Right ventricle myocardium inferior (tissue), 1 donor: ENCODE results near the gene DGLUCY. TPM values are rescaled to one million over a fixed set of nuclear protein-coding genes. Genes with fewer than 3 reads are reported as not detected.
"Not testable (repeated sequence)": the region's sequence is repeated elsewhere in the genome, so short reads cannot be mapped to it uniquely, and the experiment has no call there.

Experiments used
- ATAC-seq: fragments of 200-7000 bp; cut with Tn5 transposase; one replicate; pipeline ENCODE4 v1.9.1; 2020; ENCODE audit warnings: mild to moderate bottlenecking, moderate library complexity
- DNase-seq: peaks from one replicate; pipeline ENCODE4 v3.0.0; 2021; ENCODE audit errors: missing footprints
- intact Hi-C: fragments of 100-400 bp; cut with DNase I; formaldehyde crosslinking; loops from one replicate; pipeline ENCODE4 v1.11.0; 2022
- total RNA-seq: library from RNA; stranded (reverse); fragmentation: NEBNext Ultra II Directional; extraction: Animal tissue kit (Norgen Biotek cat#: 25700); gene quantifications from one replicate; pipeline ENCODE4 v1.2.1, GENCODE V29; 2021
- donor health status: DM: no; HTN: yes; CAD: no; lungs with severe emphysema.

Gene DGLUCY
- total RNA-seq, 1 donor from 2014 or later = 202 TPM

- DNase-seq (no peak), ATAC-seq (no peak)
- intact Hi-C loops = no loop called here
Observed at GRCh38 chr14:91184559-91184958, 70.7 kb downstream of the DGLUCY start.

GRCh38 chr14:91185721-91186120 lies 71.8 kb downstream of the DGLUCY start:
- intact Hi-C loops = no loop called here
- no peak for DNase-seq
- no peak for ATAC-seq

GRCh38 chr14:91186515-91187066 lies 72.7 kb downstream of the DGLUCY start:
- DNase-seq = no peak
- ATAC-seq = no peak
- intact Hi-C loops = no loop called here

- ATAC-seq (no peak), DNase-seq (no peak)
- intact Hi-C loops = no loop called here
Observed at GRCh38 chr14:91187271-91187670, 73.4 kb downstream of the DGLUCY start.

- ATAC-seq (no peak), DNase-seq (no peak)
- intact Hi-C loops = no loop called here
Observed at GRCh38 chr14:91190853-91191252, 77.0 kb downstream of the DGLUCY start.

GRCh38 chr14:91193069-91193468 lies 79.2 kb downstream of the DGLUCY start:
- no peak for DNase-seq
- no peak for ATAC-seq
- intact Hi-C loops = no loop called here

GRCh38 chr14:91195881-91196280 lies 82.0 kb downstream of the DGLUCY start:
- ATAC-seq (no peak), DNase-seq (no peak)
- intact Hi-C loops = no loop called here

- intact Hi-C loops = no loop called here
- no peak for ATAC-seq
Observed at GRCh38 chr14:91197631-91198030, 83.8 kb downstream of the DGLUCY start.

GRCh38 chr14:91200802-91201201 lies 86.9 kb downstream of the DGLUCY start:
- DNase-seq, intact Hi-C loops, ATAC-seq: not testable (repeated sequence)

More at GRCh38 chr14:91197631-91198030, 83.8 kb downstream of the DGLUCY start:
- DNase-seq = no peak

- intact Hi-C loops = no loop called here
- ATAC-seq = peak; percentile 73
- DNase-seq = peak; percentile 76
Observed at GRCh38 chr14:91202234-91202974, 88.5 kb downstream of the DGLUCY start.

GRCh38 chr14:91204657-91205056 lies 90.8 kb downstream of the DGLUCY start:
- DNase-seq (no peak), ATAC-seq (no peak)
- intact Hi-C loops = no loop called here

- ATAC-seq = no peak
- intact Hi-C loops = no loop called here
- no peak for DNase-seq
Observed at GRCh38 chr14:91205459-91205858, 91.6 kb downstream of the DGLUCY start.

GRCh38 chr14:91207008-91207407 lies 93.1 kb downstream of the DGLUCY start:
- DNase-seq (no peak), ATAC-seq (no peak)
- intact Hi-C loops = no loop called here

GRCh38 chr14:91211017-91211416 lies 97.1 kb downstream of the DGLUCY start:
- no peak for ATAC-seq
- DNase-seq = no peak
- intact Hi-C loops = no loop called here

GRCh38 chr14:91214306-91214705 lies 100.4 kb downstream of the DGLUCY start:
- ATAC-seq (no peak), DNase-seq (no peak)
- intact Hi-C loops = no loop called here

GRCh38 chr14:91215381-91215780 lies 101.5 kb downstream of the DGLUCY start:
- intact Hi-C loops = no loop called here
- ATAC-seq (no peak), DNase-seq (no peak)

GRCh38 chr14:91216731-91217226 lies 102.9 kb downstream of the DGLUCY start:
- intact Hi-C loops = no loop called here
- ATAC-seq = no peak
- DNase-seq = no peak

- intact Hi-C loops = no loop called here
- DNase-seq = no peak
- ATAC-seq = no peak
Observed at GRCh38 chr14:91218014-91218413, 104.1 kb downstream of the DGLUCY start.

GRCh38 chr14:91219517-91220389 lies 105.9 kb downstream of the DGLUCY start:
- ATAC-seq (peak; percentile 29), DNase-seq (no peak)
- intact Hi-C loops = no loop called here

GRCh38 chr14:91220581-91221000 lies 106.7 kb downstream of the DGLUCY start:
- intact Hi-C loops = no loop called here
- DNase-seq (no peak), ATAC-seq (no peak)
